ENCODE measurements around the gene GTF2A2.
"Not testable (repeated sequence)": the region's sequence is repeated elsewhere in the genome, so short reads cannot be mapped to it uniquely, and the experiment has no call there.

Gene GTF2A2

GRCh38 chr15:59674361-59674877 is 17.1 kb upstream of the GTF2A2 start:
- DNase-seq (ENCODE audit: low read depth in 2 of 2) = no peak

- DNase-seq (ENCODE audit: low read depth in 2 of 2) = no peak
These were observed 11.2 kb upstream of the GTF2A2 start for GRCh38 chr15:59668556-59668955.

- no peak for DNase-seq (ENCODE audit: low read depth in 2 of 2)
These were observed 4.9 kb upstream of the GTF2A2 start for GRCh38 chr15:59662260-59662659.

- DNase-seq (ENCODE audit: low read depth in 2 of 2) = no peak
These were observed 2.1 kb upstream of the GTF2A2 start for GRCh38 chr15:59659366-59659765.

GRCh38 chr15:59657635-59658125 is 365 bp upstream of the GTF2A2 start:
- no peak for DNase-seq (ENCODE audit: low read depth in 2 of 2)

GRCh38 chr15:59654046-59654445 is 3.3 kb downstream of the GTF2A2 start:
- no peak for DNase-seq (ENCODE audit: low read depth in 2 of 2)

- DNase-seq (ENCODE audit: low read depth in 2 of 2) = no peak
These were observed 7.7 kb downstream of the GTF2A2 start for GRCh38 chr15:59649603-59650002.

GRCh38 chr15:59647085-59647484 is 10.2 kb downstream of the GTF2A2 start:
- no peak for DNase-seq (ENCODE audit: low read depth in 2 of 2)

GRCh38 chr15:59646277-59646676 is 11.0 kb downstream of the GTF2A2 start:
- no peak for DNase-seq (ENCODE audit: low read depth in 2 of 2)

- not testable (repeated sequence) for DNase-seq (ENCODE audit: low read depth in 2 of 2)
These were observed 11.5 kb downstream of the GTF2A2 start for GRCh38 chr15:59645812-59646211.

- DNase-seq (ENCODE audit: low read depth in 2 of 2) = no peak
These were observed 12.6 kb downstream of the GTF2A2 start for GRCh38 chr15:59644756-59645155.

- DNase-seq (ENCODE audit: low read depth in 2 of 2) = no peak
These were observed 15.0 kb downstream of the GTF2A2 start for GRCh38 chr15:59642351-59642750.

GRCh38 chr15:59637507-59637906 is 19.8 kb downstream of the GTF2A2 start:
- DNase-seq (ENCODE audit: low read depth in 2 of 2) = not testable (repeated sequence)

- DNase-seq (ENCODE audit: low read depth in 2 of 2) = no peak
These were observed 21.1 kb downstream of the GTF2A2 start for GRCh38 chr15:59636184-59636583.

GRCh38 chr15:59632714-59633113 is 24.6 kb downstream of the GTF2A2 start:
- DNase-seq (ENCODE audit: low read depth in 2 of 2) = no peak

- peak in 1 of 2 donors; percentile 15 for DNase-seq (ENCODE audit: low read depth in 2 of 2)
These were observed 35.0 kb downstream of the GTF2A2 start for GRCh38 chr15:59622289-59622688.

- no peak for DNase-seq (ENCODE audit: low read depth in 2 of 2)
These were observed 38.9 kb downstream of the GTF2A2 start for GRCh38 chr15:59618406-59618805.

GRCh38 chr15:59616379-59616778 is 40.9 kb downstream of the GTF2A2 start:
- DNase-seq (ENCODE audit: low read depth in 2 of 2) = no peak

GRCh38 chr15:59615661-59616060 is 41.7 kb downstream of the GTF2A2 start:
- no peak for DNase-seq (ENCODE audit: low read depth in 2 of 2)

GRCh38 chr15:59614153-59614552 is 43.2 kb downstream of the GTF2A2 start:
- no peak for DNase-seq (ENCODE audit: low read depth in 2 of 2)

- DNase-seq (ENCODE audit: low read depth in 2 of 2) = no peak
These were observed 45.7 kb downstream of the GTF2A2 start, which contains the start of gene GCNT3 for GRCh38 chr15:59611276-59612260. Gene GCNT3, plus strand, starts transcription at chr15:59611783. Its CDS starts 6,456 bp downstream, at chr15:59618239.

GRCh38 chr15:59609730-59610712 is 47.3 kb downstream of the GTF2A2 start:
- no peak for DNase-seq (ENCODE audit: low read depth in 2 of 2)

All from stimulated activated CD4-positive, alpha-beta T cell treated with anti-CD3 and anti-CD28 coated beads, Interleukin-1b, Interleukin-23, amount 100 ng/mL, for 4 hours (primary cell).